Measurements from ENCODE around the gene KCNJ3.

Gene KCNJ3

GRCh38 chr2:154704991-154705390 is 6.5 kb downstream of the KCNJ3 start (continued):
- TF ChIP-seq ZBTB44 (tag by site-specific recombination; IDR thresholded peaks at IDR 0.05): no peak

- Histone ChIP-seq H3K4me1 (ENCODE audit: control insufficient read depth, insufficient read depth, low read length) (no peaks in the 10 kb centered on the region), H3K9me3 (ENCODE audit: control insufficient read depth, insufficient read depth, low read depth, low read length) (no peaks in the 10 kb centered on the region), H3K4me3 (ENCODE audit: low read depth, low read length) (no peak overlapping the region), H3K27ac (ENCODE audit: extremely low read depth, low read depth, low read length) (no peak overlapping the region), H3K36me3 (ENCODE audit: control insufficient read depth in 2 of 2, insufficient read depth in 1 of 2, low read length in 2 of 2) (no peaks in the 10 kb centered on the region)
- ChIA-PET POLR2A (no interaction called here), CTCF (no interaction called here)
- TF ChIP-seq ZNF324 (tag by site-specific recombination; IDR thresholded peaks at IDR 0.05) (no peak), ZNF488 (tag by site-specific recombination; IDR thresholded peaks at IDR 0.05) (no peak), KLF1 (tag by site-specific recombination; IDR thresholded peaks at IDR 0.05) (no peak), ZNF398 (tag by site-specific recombination; IDR thresholded peaks at IDR 0.05) (no peak), SALL2 (tag by site-specific recombination; IDR thresholded peaks at IDR 0.05; ENCODE audit: borderline replicate concordance) (no peak), KLF17 (tag by site-specific recombination; IDR thresholded peaks at IDR 0.05) (no peak), ZNF580 (tag by site-specific recombination; IDR thresholded peaks at IDR 0.05) (no peak), ZNF521 (tag by site-specific recombination; IDR thresholded peaks at IDR 0.05) (no peak), ZNF248 (tag by site-specific recombination; IDR thresholded peaks at IDR 0.05) (no peak), ZNF184 (tag by site-specific recombination; IDR thresholded peaks at IDR 0.05) (no peak), ZBTB21 (tag by site-specific recombination; IDR thresholded peaks at IDR 0.05) (no peak), HIC1 (tag by site-specific recombination; IDR thresholded peaks at IDR 0.05) (no peak), GLI2 (tag by site-specific recombination; IDR thresholded peaks at IDR 0.05; ENCODE audit: borderline replicate concordance, low read depth) (no peak), ZNF510 (tag by site-specific recombination; IDR thresholded peaks at IDR 0.05; ENCODE audit: insufficient replicate concordance) (no peak), TRIM28 (IDR thresholded peaks at IDR 0.05; ENCODE audit: borderline replicate concordance, low read length) (no peak), ZNF311 (tag by site-specific recombination; IDR thresholded peaks at IDR 0.05; ENCODE audit: borderline replicate concordance) (no peak), ZNF785 (tag by site-specific recombination; IDR thresholded peaks at IDR 0.05) (no peak), ZFP69B (tag by site-specific recombination; IDR thresholded peaks at IDR 0.05) (no peak)
These were observed 8.2 kb downstream of the KCNJ3 start for GRCh38 chr2:154706660-154707059.

Data from HEK293 (cell line).